Measurements from ENCODE around the gene KRTAP9-3. TPM values are rescaled to one million over a fixed set of nuclear protein-coding genes. Genes with fewer than 3 reads are reported as not detected.
"Not testable (repeated sequence)": the region's sequence is repeated elsewhere in the genome, so short reads cannot be mapped to it uniquely, and the experiment has no call there.

Gene KRTAP9-3
- total RNA-seq: 100 to 1,000 TPM in 1 of 4 donors, 10 to 100 TPM in 2, not detected in 1; 29.0 to 178 (median 61.4) TPM

- H3K27ac ChIP-seq; H3K9me3 ChIP-seq; H3K4me3 ChIP-seq; H3K4me1 ChIP-seq; H3K36me3 ChIP-seq; DNase-seq (ENCODE audit: low spot score in 2 of 2): not testable (repeated sequence)
- H3K27me3 ChIP-seq: peaks cover 11% of the 10 kb centered on the region
- WGBS: 100% methylated on average over 1 of the region's 1 CpG
Measured at GRCh38 chr17:41232399-41233105, at the start of gene KRTAP9-3. TSS of gene KRTAP9-3 (plus strand) at chr17:41232449. CDS start at chr17:41232502, 53 bp downstream.

- WGBS: 70% methylated on average over 5 of the region's 9 CpGs
- Histone ChIP-seq H3K9me3 (no peaks in the 10 kb centered on the region), H3K27me3 (no peaks in the 10 kb centered on the region), H3K36me3 (no peaks in the 10 kb centered on the region), H3K27ac (no peak within 1 kb of the TSS), H3K4me1 (no peaks in the 10 kb centered on the region), H3K4me3 (no peak within 1 kb of the TSS)
- no peak for DNase-seq (ENCODE audit: low spot score in 2 of 2)
- TF ChIP-seq EP300 (IDR thresholded peaks at IDR 0.05) (no peak), POLR2A (IDR thresholded peaks at IDR 0.05) (no peak), CTCF (IDR thresholded peaks at IDR 0.05) (no peak), POLR2AphosphoS5 (IDR thresholded peaks at IDR 0.05) (no peak)
Measured at GRCh38 chr17:41184480-41184961, 47.7 kb upstream of the KRTAP9-3 start, which contains the start of gene KRTAP4-1. TSS of gene KRTAP4-1 (minus strand) at chr17:41184911. CDS start at chr17:41184854, 57 bp downstream.

- WGBS: 38% methylated on average over 1 of the region's 1 CpG
- Histone ChIP-seq H3K9me3 (no peaks in the 10 kb centered on the region), H3K4me1 (no peaks in the 10 kb centered on the region), H3K27me3 (peaks cover 3% of the 10 kb centered on the region), H3K36me3 (no peaks in the 10 kb centered on the region), H3K27ac (no peak overlapping the region), H3K4me3 (no peak overlapping the region)
- no peak for DNase-seq (ENCODE audit: low spot score in 2 of 2)
- TF ChIP-seq POLR2AphosphoS5 (IDR thresholded peaks at IDR 0.05): no peak
- TF ChIP-seq CTCF (IDR thresholded peaks at IDR 0.05): no peak
- no peak for TF ChIP-seq EP300 (IDR thresholded peaks at IDR 0.05)
Measured at GRCh38 chr17:41185001-41185400, 47.2 kb upstream of the KRTAP9-3 start.

GRCh38 chr17:41186872-41187271, 45.4 kb upstream of the KRTAP9-3 start:
- TF ChIP-seq CTCF (IDR thresholded peaks at IDR 0.05) (no peak), POLR2AphosphoS5 (IDR thresholded peaks at IDR 0.05) (no peak), POLR2A (IDR thresholded peaks at IDR 0.05) (no peak), EP300 (IDR thresholded peaks at IDR 0.05) (no peak)
- Histone ChIP-seq H3K4me3 (no peak overlapping the region), H3K4me1 (no peaks in the 10 kb centered on the region), H3K27me3 (peaks cover 8% of the 10 kb centered on the region), H3K36me3 (no peaks in the 10 kb centered on the region), H3K27ac (no peak overlapping the region), H3K9me3 (no peaks in the 10 kb centered on the region)
- DNase-seq (ENCODE audit: low spot score in 2 of 2): no peak
- WGBS: 89% methylated on average over 2 of the region's 2 CpGs

DNA sequence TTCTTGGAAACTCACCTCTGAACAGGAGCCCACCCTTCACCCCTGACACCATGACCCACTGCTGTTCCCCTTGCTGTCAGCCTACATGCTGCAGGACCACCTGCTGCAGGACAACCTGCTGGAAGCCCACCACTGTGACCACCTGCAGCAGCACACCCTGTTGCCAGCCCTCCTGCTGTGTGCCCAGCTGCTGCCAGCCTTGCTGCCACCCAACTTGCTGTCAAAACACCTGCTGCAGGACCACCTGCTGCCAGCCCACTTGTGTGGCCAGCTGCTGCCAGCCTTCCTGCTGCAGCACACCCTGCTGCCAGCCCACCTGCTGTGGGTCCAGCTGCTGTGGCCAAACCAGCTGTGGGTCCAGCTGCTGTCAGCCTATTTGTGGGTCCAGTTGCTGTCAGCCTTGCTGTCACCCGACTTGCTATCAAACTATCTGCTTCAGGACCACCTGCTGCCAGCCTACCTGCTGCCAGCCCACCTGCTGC, 42.4 kb upstream of the KRTAP9-3 start, which contains the start of gene KRTAP9-1:
KRTAP9-1 (plus strand) TSS at position 51 of the 482 bp plus-strand sequence; CDS start at position 51, 0 bp downstream.
- H3K9me3 ChIP-seq; H3K27me3 ChIP-seq; H3K4me1 ChIP-seq; DNase-seq (ENCODE audit: low spot score in 2 of 2); H3K27ac ChIP-seq; H3K4me3 ChIP-seq; H3K36me3 ChIP-seq: not testable (repeated sequence)
- no CpG with 5 or more reads among the region's 1 CpG for WGBS

DNA sequence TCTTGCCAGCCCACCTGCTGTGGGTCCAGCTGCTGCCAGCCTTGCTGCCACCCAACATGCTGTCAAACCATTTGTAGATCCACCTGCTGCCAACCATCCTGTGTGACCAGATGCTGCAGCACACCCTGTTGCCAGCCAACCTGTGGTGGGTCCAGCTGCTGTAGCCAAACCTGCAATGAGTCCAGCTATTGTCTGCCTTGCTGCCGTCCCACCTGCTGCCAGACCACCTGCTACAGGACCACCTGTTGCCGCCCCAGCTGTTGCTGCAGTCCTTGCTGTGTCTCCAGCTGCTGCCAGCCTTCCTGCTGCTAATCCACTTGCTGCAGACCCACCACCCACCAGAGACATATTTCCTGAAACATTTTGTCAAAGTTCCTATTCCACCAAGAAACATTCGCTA, 41.9 kb upstream of the KRTAP9-3 start:
- WGBS: 92% methylated on average over 2 of the region's 3 CpGs

More for the DNA sequence above, 41.9 kb upstream of the KRTAP9-3 start:
- no peak overlapping the region for H3K27ac ChIP-seq
- DNase-seq (ENCODE audit: low spot score in 2 of 2): no peak
- no peak overlapping the region for H3K4me3 ChIP-seq
- H3K9me3 ChIP-seq: no peaks in the 10 kb centered on the region
- H3K36me3 ChIP-seq: no peaks in the 10 kb centered on the region
- peaks cover 8% of the 10 kb centered on the region for H3K27me3 ChIP-seq
- no peaks in the 10 kb centered on the region for H3K4me1 ChIP-seq
- TF ChIP-seq CTCF (IDR thresholded peaks at IDR 0.05) (no peak), POLR2AphosphoS5 (IDR thresholded peaks at IDR 0.05) (no peak), POLR2A (IDR thresholded peaks at IDR 0.05) (no peak), EP300 (IDR thresholded peaks at IDR 0.05) (no peak)

Data from suprapubic skin (tissue), 4 donors.